NOMO-1 treated with dmso at 0.1 percent for 144 hours (cell line): Measurements from ENCODE around the gene IL36RN.

Experiments used
- DNase-seq: peaks from one replicate; lab custom pipeline; 2025; ENCODE audit not compliant: unreplicated experiment; lab: John Stamatoyannopoulos, UW

Gene IL36RN

GRCh38 chr2:113046465-113046864 lies 12.5 kb upstream of the IL36RN start:
- DNase-seq = no peak

GRCh38 chr2:113050921-113051895 lies 7.8 kb upstream of the IL36RN start:
- DNase-seq = no peak

DNA sequence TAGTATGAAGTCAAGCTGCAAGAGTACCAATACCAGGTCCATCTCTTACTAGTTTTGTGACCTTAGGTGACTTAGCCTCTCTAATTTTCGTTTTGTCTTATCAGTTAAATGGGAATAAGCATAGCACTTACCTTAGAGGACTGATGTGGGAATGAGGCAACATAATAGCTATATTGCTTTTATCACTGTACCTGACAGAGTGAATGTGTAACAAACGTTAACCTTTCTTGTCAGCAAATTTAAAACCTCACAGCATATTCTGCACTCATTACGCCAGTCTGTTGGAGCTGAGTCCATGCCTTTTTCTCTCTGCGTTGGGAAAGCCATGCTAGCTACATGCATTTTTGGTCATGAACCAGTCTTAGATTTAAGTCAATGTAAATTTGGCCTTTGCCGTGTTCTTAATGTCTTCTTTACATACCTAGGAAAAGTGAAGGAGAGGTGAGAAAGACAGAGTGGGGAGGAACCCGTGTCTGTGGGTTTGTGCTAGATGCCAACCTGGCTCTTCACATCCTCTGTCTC lies 6.5 kb upstream of the IL36RN start, which contains the start of gene IL36B:
Gene IL36B (minus strand): TSS at position 472 of the 522 bp plus-strand sequence.
- DNase-seq = no peak

- no peak for DNase-seq
These were observed 5.3 kb upstream of the IL36RN start for GRCh38 chr2:113053666-113054065.

DNA sequence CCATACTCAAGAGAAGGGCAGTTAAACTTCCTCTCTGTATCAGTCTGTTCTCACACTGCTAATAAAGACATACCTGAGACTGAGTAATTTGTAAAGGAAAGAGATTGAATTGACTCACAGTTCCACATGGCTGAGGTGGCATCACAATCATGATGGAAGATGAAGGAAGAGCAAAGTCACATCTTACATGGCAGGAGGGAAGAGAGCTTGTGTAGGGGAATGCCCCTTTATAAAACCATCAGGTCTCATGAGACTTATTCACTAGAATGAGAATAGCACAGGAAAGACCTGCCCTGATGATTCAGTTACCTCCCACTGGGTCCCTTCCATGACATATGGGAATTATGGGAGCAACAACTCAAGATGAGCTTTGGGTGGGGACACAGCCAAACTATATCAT lies 4.9 kb upstream of the IL36RN start:
- DNase-seq = no peak

DNA sequence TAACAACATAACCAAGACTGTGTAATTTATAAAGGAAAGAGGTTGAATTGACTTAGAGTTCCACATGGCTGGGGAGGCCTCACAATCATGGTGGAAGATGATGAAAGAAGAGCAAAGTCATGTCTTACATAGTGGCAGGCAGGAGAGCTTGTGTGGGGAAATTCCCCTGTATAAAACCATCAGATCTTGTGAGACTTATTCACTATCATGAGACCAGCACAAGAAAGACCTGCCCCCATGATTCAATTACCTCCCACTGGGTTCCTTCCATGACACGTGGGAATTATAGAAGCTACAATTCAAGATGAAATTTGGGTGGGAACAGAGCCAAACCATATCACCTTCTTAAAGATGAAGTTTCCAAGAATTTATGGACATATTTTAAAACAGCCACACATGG lies 2.5 kb upstream of the IL36RN start:
- no peak for DNase-seq

- DNase-seq = no peak
These were observed 1.9 kb upstream of the IL36RN start for GRCh38 chr2:113057117-113057516.

GRCh38 chr2:113058411-113058994 lies 495 bp upstream of the IL36RN start:
- no peak for DNase-seq

DNA sequence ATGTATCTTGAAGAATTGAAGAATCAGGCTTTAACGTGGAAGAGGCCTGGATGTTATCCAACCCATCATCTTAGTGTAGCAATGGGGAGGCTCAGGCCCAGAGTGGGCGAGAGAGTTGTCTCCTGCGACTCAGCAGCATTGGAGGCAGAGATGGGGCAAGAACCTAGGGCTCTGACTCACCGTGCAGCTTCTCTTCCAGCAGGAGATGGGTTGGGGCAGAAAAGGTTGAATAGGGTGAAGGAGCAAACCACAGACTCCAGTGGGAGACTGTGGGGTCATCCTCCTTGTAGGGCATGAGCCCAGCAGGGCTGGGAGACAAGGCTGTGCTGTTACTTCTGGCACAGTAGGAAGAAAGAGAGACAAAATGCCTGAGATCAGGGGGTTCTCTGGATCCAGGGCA lies 1.4 kb downstream of the IL36RN start:
- DNase-seq = no peak

DNA sequence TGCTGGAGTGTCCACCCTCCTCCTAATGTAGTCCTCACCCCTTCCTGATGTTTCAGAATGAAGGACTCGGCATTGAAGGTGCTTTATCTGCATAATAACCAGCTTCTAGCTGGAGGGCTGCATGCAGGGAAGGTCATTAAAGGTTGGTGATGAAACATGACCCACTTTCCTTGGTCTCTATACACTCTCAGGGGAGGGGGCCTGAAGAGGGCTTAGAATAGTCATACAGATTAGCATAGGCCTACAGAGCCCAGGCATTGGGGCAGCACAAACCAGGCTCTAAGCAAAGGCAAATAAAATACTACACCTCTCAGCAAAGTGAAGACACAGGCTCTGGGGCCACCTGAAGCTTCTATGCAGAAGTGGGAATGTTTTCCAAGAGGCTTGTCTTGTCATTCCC lies 1.8 kb downstream of the IL36RN start:
- DNase-seq = no peak

GRCh38 chr2:113061241-113061640 lies 2.2 kb downstream of the IL36RN start:
- DNase-seq = no peak

DNA sequence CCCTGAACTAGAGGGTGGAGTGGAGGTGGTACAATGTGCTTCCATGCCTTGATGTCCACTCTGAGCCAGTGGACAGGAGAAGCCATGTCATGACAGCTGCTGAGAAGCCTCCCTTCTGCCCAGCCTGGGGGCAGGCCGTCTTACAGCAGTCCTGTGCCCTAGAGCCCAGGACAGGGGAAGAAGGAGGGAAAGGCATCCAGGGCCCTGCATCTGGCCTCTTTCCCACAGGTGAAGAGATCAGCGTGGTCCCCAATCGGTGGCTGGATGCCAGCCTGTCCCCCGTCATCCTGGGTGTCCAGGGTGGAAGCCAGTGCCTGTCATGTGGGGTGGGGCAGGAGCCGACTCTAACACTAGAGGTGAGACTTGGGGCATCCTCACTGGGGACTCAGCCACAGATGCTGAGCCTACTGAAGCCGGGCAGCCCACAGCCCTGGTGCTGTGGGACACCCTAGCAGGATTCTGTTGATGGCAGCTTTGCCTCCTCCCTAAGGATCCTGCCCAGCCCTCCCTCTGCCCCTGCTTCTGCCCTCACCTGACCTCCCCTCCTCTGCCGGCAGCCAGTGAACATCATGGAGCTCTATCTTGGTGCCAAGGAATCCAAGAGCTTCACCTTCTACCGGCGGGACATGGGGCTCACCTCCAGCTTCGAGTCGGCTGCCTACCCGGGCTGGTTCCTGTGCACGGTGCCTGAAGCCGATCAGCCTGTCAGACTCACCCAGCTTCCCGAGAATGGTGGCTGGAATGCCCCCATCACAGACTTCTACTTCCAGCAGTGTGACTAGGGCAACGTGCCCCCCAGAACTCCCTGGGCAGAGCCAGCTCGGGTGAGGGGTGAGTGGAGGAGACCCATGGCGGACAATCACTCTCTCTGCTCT lies 3.1 kb downstream of the IL36RN start:
- no peak for DNase-seq

DNA sequence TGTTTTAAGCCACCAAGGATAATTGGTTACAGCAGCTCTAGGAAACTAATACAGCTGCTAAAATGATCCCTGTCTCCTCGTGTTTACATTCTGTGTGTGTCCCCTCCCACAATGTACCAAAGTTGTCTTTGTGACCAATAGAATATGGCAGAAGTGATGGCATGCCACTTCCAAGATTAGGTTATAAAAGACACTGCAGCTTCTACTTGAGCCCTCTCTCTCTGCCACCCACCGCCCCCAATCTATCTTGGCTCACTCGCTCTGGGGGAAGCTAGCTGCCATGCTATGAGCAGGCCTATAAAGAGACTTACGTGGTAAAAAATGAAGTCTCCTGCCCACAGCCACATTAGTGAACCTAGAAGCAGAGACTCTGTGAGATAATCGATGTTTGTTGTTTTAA lies 5.3 kb downstream of the IL36RN start:
- no peak for DNase-seq

- no peak for DNase-seq
These were observed 5.9 kb downstream of the IL36RN start for GRCh38 chr2:113064898-113065297.

DNA sequence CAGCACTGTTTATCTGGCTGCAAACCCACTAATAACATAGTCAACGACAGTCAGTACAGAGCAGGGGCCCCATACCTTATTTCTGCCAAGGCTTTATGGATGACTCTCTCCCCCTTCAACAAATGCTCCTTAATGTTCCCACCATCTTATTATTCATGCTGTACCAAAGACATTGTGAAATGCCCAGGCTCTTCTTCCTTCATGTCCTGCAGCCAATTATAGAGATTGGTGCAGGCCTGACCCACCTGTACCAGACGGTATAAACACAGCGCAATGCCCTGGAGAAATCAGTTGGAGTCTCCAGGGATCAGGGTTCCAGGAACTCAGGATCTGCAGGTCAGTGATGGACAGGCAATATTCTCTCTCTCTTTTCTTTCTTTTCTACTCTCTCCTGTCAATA lies 8.7 kb downstream of the IL36RN start, which contains the start of gene IL1F10:
Gene IL1F10 (plus strand): TSS at position 290 of the 400 bp plus-strand sequence. CDS start 4,769 bp downstream, outside the sequence.
- DNase-seq = no peak

DNA sequence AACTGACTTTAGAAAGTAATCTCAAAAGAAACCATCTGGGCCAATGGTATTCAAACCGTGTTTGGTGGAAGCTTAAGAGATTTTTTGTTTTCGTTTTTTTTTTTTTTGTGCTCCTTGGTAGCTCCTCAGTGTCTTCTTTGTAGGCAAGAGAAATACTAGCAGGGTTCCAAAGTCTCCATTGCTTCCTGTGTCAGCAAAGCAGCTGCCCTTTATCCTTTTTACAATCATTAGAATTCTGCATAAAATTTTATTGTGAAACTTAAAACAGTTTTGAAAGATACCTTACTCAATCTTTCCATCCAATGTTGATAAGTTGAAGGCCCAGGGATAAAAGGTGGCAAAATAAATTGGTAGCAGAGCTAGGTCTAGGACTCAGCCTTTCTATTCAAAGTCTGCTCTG lies 9.3 kb downstream of the IL36RN start:
- DNase-seq = no peak

DNA sequence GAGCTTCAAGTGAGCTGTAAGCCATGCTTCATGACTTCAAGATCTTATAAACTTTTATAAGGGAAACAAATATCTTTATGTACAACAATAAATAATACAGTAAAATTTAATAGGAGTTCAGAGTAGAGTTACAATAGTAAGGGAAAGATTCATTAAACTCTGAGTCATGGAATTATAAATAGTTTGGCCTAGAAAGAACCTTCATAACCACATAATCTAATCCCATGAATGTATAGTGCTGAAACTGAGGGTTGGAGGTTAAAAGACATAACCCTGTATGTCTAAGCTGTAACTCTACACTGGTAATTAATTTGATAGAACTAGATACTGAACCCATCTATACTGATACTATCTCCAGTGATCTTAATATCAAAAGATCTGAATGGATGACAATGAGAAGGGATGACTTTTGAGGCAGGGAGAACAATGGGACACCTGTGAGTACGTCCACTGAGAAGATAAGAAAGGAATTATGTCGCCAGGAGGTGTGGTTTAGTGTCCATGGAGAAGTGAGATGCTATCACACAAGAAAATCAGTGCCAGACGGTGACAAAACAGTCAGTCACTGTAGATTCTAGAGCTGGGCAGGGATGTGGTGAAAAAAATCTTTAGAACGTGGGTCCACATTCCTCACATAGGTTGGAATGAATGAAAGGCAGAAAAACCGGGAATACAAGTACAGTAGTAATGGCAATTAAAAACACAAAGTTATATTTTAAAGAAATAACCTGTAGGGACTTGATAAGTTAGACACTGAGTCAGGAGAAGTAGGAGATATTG lies 9.9 kb downstream of the IL36RN start:
- DNase-seq = no peak

DNA sequence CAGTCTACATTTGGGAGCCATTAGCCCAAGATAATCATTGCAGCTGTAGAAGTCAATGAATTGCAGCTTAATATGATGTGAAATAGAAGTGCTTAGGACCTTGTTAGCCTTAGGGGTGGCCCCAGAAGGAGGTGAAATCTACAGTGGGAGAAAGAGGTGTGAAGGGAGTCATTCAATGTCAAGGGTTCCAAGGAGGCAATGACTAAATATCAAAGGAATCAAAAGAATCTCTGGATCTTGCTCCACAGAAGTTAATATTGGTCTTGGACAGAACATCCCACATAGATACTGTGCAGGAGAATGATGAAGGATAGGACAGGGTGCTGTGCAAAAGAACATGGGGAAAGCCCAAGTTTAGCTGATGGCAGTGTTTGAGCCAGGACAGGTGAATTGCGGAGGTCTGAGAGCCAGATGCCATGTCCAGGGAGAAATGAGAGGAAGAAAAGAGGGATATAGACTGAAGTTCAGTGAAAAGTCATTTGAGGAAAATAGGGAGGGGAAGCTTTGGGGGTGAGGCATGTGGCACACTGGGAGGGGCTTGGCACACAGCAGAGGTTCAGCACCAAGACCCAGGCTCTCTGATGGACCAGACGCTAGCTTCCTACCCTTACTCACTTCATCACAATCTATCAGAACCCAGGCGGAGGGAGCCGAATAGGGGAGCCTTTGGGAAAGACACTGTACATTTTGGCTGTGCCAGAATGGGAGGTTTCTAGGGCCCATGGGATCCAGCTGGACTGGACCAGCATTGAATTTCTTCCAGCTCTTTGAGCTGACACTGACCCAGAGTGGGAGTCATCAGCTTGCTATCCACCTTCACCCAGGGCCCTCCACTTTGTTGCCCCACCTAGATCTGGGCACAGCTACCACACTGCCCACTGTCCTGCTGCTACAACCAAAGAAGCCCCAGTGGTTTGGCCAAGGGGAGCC lies 10.9 kb downstream of the IL36RN start:
- no peak for DNase-seq

GRCh38 chr2:113070606-113070975 lies 11.6 kb downstream of the IL36RN start:
- DNase-seq = no peak
